ENCODE results near the gene SERINC1.
"Not testable (repeated sequence)": the region's sequence is repeated elsewhere in the genome, so short reads cannot be mapped to it uniquely, and the experiment has no call there.

Gene SERINC1

GRCh38 chr6:122471107-122472021, at the start of gene SERINC1:
Gene SERINC1 (minus strand): TSS chr6:122471807. CDS start chr6:122471737, 70 bp downstream.
- peak; percentile 71 to 79 (median 77) for DNase-seq (ENCODE audit: low read depth in 2 of 3, low spot score in 2 of 3)

DNA sequence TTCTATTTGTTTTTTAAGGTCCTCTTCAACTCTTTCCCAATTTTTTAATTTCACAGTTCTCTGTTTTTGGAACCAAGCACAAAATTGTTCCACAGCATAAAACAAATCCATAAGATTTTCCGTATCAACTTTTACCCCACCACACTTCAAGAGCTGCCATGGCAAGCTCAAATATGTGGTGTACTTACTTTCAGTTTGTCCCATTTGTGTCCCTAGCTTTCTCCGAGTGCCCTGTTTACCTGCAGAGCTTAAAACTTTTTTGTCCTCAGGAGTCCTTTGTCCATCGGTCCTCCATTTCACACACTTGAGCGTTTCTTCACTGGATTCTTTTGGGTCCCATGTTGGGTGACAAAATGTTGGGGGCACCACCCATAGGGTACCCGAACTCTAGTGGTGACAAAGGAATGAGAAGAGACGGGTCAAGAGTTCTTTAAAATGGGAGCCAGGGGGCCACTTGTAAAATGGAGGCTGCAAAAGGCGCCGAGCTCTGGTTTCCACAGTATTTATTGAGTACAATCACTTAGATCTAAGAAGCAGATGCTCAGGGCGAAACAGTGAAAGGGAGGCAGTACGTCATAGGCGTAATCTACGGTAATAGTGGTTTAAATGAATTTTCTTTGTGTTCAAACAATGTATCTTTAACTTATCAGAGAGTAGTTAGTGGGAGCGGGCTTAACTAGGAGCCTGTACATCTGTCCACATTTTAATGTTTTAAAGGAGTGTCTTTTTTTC, 39.8 kb upstream of the SERINC1 start:
- no peak for DNase-seq (ENCODE audit: low read depth in 2 of 3, low spot score in 2 of 3)

DNA sequence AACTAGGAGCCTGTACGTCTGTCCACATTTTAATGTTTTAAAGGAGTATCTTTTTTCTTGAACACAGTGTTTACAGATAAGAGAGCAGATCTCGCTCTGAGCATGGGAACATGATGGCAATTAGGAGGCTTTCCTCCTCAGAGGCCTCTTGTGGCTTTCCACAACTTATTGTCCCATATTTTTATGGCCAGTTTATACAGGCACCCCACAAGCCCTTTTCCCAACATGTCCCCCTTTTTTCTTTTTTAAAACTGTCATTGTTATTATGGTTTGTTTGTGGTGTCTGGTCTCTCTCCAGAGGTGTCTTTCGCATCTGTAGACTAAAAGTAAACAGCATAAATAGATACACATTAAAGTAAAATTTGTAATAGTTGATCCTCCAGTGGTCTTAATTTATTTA, 33.6 kb upstream of the SERINC1 start:
- not testable (repeated sequence) for DNase-seq (ENCODE audit: low read depth in 2 of 3, low spot score in 2 of 3)

DNA sequence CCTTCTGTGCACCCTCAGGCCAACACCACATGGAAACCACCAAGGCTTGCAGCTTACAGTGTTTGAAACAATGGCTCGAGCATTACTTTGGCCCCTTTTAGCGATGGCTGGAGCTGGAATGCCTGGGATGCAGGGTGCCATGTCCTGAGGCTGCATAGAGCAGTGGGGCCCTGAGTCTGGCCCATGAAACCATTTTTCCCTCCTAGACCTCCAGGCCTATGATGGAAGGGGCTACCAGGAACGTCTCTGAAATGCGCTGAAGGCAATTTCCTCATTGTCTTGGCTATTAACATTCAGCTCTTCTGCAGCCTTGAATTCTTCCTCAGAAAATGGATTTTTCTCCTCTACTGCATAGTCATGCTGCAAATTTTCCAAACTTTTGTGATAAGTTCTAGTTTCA, 29.9 kb upstream of the SERINC1 start:
- DNase-seq (ENCODE audit: low read depth in 2 of 3, low spot score in 2 of 3) = no peak

DNA sequence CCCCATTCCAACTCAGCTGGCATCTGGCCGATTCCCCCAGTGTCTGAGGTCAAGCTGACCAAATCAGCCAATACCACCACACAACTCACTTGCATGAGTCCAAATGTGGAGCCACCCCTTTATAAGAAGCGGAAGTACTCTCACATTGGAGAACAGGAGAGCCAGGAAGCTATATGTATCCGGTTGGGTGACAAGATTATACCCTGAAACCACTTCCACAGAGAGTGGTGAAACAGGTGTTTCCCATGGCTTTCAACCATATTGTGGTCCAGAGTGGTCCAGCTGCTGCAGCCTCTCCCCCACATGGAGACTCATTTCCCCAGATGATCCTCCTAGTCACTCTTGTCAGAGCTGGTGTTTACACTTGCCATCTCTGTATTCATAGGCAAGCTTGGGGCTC, 24.0 kb upstream of the SERINC1 start:
- DNase-seq (ENCODE audit: low read depth in 2 of 3, low spot score in 2 of 3) = no peak

DNA sequence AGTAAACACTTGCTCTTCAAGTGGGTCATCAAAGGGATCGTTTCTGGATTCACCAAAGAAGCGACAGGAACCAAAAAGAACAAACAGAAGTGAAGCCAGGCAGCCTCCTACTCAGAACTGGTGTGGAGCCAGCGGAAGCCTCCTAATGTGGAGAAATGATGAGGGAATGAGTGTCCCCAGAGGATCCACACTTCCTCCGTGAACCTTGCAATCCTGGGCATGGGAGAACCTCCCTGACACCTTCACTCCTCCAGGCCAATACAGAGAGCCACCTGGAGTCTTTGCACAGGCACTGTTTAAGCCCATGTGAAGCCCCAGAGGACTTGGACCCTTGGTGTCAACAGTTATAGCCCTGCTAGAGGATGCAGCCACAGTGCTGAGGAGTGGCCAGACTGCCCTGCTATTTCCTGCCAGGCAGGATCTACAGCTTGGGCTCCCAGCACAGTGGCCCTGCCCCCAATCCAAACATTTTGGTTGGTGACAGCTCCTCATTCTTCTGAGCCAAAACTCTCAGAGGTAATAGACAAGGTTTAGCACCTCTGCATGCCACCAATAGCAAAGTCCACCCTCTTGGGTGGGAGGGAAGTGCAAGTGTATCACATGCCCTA, 23.2 kb upstream of the SERINC1 start:
- no peak for DNase-seq (ENCODE audit: low read depth in 2 of 3, low spot score in 2 of 3)

DNA sequence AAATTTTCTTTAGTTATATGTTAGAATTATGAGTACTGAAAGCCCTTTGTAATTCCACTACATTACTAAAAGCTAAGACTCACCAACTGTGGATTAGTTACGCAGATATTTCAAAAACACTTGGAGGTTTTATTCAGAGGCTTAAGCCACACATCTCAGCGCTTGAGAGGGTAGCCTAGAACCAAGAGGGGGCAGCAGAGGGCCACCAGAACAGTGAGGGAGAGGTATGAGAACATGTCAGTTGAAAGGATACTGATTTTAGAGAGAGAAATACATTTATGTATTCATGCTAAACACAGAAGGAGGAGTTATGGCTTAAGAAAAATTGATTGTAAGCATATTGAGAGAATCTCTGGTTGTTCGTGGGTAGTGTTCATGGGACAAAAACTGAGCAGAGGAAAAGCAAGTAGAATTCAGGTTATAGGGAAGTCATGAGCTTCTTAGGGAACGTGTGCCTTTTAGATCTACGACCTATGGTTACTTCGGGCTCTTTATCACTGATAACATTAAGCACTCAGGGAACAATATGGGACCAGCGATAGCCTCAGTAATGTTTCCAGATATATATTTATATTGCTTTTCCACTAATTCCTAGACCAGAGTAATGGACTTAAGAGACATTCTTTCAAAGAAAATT, 20.4 kb upstream of the SERINC1 start:
- peak in 2 of 3 experiments; percentile 9 to 25 for DNase-seq (ENCODE audit: low read depth in 2 of 3, low spot score in 2 of 3)

- DNase-seq (ENCODE audit: low read depth in 2 of 3, low spot score in 2 of 3) = no peak
These were observed 19.0 kb upstream of the SERINC1 start for GRCh38 chr6:122490607-122491006.

GRCh38 chr6:122484760-122485159, 13.2 kb upstream of the SERINC1 start:
- DNase-seq (ENCODE audit: low read depth in 2 of 3, low spot score in 2 of 3) = no peak

DNA sequence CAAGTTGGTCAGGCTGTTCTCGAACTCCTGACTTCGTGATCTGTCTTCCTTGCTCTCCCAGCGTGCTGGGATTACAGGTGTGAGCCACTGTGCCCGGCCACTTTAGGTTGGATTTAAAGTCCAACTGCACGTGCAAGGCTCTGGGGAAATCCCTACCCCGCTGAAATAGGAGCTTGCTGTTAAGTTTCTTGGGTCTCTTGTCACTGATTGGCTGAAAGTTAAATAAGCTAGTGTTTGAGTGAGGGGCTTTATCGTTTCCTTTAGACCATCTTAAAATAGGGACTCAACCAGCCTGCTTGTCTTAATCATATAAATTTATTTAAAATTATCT, 11.1 kb upstream of the SERINC1 start:
- no peak for DNase-seq (ENCODE audit: low read depth in 2 of 3, low spot score in 2 of 3)

DNA sequence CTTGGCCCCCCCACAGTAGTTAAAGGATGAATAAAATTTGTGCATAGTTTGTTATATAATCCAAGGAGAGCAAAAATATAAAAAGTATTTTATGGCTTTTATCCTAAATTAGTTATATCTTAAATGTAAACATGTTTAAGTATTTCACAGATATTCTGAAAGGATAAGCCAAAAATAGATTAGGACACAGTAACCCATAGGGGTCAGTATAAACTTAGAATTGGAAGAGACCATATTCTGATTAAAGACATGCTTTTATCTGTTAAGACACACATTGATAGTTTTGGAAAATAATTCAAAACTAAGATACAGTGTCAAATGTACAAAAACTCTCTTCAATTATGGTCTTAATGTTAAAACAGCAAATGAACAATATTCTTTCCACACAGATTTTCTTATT, 4.5 kb upstream of the SERINC1 start:
- no peak for DNase-seq (ENCODE audit: low read depth in 2 of 3, low spot score in 2 of 3)

DNA sequence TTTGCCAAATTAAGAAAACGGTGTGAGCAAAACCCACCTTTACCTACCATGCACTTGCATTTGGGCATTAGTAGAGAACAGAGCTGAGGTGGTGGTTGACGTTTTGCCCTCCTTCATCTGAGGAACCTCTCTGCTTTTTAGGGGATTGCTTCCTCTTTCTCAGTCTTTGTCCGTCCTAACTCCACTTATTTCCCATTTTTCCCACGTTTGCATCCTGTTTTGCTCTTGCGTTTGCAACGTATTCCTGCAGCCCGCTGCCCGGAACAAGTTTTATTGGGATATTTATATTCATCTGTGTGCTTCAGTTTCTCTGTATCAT, 374 bp upstream of the SERINC1 start:
- DNase-seq (ENCODE audit: low read depth in 2 of 3, low spot score in 2 of 3) = no peak

- DNase-seq (ENCODE audit: low read depth in 2 of 3, low spot score in 2 of 3) = no peak
These were observed 9.7 kb downstream of the SERINC1 start for GRCh38 chr6:122461885-122462284.

- DNase-seq (ENCODE audit: low read depth in 2 of 3, low spot score in 2 of 3) = not testable (repeated sequence)
These were observed 11.7 kb downstream of the SERINC1 start for GRCh38 chr6:122459865-122460416.

DNA sequence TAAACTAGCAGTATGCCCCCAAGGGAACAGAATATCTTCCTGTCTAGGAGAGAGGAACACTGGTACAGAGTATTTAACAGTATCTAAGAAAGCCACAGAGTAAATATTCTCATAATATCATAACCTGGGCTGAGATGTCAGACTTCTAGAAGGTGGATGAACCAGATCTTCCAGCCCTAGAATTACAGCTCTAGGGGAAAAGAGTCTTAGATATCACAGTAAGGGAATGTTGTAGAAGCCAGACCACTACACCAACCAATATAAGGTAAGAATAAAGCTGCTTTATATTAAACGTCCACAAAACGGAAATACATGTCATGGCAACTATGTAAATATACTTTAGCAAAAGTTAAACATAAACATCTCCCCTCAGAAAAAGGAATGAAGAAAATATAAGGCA, 12.4 kb downstream of the SERINC1 start:
- no peak for DNase-seq (ENCODE audit: low read depth in 2 of 3, low spot score in 2 of 3)

DNA sequence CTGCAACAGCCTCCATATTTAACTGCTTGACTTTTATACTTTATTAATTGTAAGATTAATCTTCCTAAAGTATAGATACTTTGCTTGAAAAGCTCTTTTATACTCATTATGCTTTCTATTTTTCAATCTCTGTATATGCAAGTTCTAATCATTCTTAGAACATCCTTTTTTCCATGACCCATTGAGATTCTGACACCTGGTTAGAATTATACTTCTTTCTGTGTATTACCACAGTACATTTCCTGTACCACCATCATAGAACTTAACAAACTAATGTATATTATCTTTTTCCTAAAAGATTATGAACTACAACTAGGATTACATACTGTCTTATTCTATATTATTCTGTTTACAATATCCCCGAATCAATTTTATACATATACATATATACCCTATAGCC, 13.5 kb downstream of the SERINC1 start:
- DNase-seq (ENCODE audit: low read depth in 2 of 3, low spot score in 2 of 3) = no peak

GRCh38 chr6:122455116-122455515, 16.5 kb downstream of the SERINC1 start:
- not testable (repeated sequence) for DNase-seq (ENCODE audit: low read depth in 2 of 3, low spot score in 2 of 3)

DNA sequence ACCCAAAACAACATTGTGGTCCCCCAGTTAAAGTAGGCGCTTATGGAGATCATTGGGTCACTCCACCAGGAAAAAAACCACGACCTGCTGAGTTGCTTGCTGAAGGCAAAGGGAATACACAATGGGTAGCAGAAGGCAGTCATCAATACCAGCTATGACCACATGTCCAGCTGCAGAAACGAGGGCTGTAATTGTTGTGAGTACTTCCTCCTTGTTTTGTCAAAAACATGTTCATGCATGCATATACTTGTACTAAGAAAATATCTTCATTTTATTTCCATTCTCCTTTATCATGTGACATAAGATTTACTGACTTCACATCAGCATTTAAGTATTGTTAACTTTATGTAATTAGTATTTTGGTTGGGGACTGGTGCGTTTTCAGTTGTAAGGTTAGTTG, 16.9 kb downstream of the SERINC1 start:
- DNase-seq (ENCODE audit: low read depth in 2 of 3, low spot score in 2 of 3) = no peak

GRCh38 chr6:122452509-122452908, 19.1 kb downstream of the SERINC1 start:
- no peak for DNase-seq (ENCODE audit: low read depth in 2 of 3, low spot score in 2 of 3)

GRCh38 chr6:122449069-122449468, 22.5 kb downstream of the SERINC1 start:
- DNase-seq (ENCODE audit: low read depth in 2 of 3, low spot score in 2 of 3) = no peak

DNA sequence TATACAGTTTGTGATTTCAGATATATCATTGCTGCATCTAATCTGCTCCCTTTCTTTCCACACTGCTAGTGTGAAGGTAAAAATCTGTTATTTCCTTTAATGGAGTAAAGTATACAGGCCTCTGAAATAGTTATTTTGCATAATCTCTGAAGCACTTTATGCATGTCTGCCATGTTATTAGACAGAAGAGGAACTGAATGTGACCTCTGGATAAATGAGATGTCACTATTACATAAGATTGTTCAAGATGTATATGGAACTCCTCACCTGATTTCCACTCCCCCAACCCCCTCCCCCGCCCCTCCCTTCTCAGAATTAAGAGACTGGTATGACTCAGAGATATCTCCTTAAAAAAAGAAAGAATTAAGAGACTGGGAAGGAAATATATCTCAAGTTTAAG, 26.3 kb downstream of the SERINC1 start:
- no peak for DNase-seq (ENCODE audit: low read depth in 2 of 3, low spot score in 2 of 3)

All from activated CD8-positive, alpha-beta memory T cell treated with anti-CD3 and anti-CD28 coated beads for 48 hours (primary cell).